Uterus (tissue), 2 donors: ENCODE data around the gene DNM3.

Experiments
- POLR2A ChIP-seq, 2 donors: fragments of 450-650 bp; IDR thresholded peaks; one replicate each; pipeline ENCODE4 v1.6.1; 2016; ENCODE audit warnings: antibody characterized with exemption in 2 of 2, mild to moderate bottlenecking in 1 of 2, moderate library complexity in 1 of 2
- TF ChIP-seq, protein P1 (sequence below), 4 experiments: fragments of 200-600 bp in 2 of 4; fragments of 450-650 bp in 2 of 4; sonication (generic) in 2 of 4; IDR thresholded peaks; one replicate each; pipeline ENCODE4 v1.5.1; 2016 to 2019; ENCODE audit warnings: antibody characterized with exemption in 4 of 4, mild to moderate bottlenecking in 2 of 4, moderate library complexity in 1 of 4

DNA sequence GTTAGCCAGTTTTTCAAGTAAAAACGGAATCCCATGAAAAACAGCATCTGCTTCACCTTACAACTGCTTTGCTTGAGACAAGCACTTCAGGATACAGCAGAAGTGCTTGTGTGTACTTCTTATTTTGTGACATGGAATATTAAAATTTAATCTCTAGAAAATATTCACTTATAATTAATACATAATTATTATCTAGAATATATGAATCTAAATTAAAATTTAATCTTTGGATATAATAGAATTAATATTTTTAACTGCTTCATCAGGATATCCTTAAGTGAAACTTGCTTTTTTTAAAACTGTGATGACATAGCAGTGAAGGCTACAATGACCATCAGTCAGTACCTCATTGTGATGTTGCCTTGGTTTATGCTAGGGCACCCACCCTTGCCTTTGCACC is 430.8 kb downstream of the DNM3 start:
- TF ChIP-seq, protein P1, sequence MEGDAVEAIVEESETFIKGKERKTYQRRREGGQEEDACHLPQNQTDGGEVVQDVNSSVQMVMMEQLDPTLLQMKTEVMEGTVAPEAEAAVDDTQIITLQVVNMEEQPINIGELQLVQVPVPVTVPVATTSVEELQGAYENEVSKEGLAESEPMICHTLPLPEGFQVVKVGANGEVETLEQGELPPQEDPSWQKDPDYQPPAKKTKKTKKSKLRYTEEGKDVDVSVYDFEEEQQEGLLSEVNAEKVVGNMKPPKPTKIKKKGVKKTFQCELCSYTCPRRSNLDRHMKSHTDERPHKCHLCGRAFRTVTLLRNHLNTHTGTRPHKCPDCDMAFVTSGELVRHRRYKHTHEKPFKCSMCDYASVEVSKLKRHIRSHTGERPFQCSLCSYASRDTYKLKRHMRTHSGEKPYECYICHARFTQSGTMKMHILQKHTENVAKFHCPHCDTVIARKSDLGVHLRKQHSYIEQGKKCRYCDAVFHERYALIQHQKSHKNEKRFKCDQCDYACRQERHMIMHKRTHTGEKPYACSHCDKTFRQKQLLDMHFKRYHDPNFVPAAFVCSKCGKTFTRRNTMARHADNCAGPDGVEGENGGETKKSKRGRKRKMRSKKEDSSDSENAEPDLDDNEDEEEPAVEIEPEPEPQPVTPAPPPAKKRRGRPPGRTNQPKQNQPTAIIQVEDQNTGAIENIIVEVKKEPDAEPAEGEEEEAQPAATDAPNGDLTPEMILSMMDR (IDR thresholded peaks at IDR 0.05): no peak
- TF ChIP-seq POLR2A (IDR thresholded peaks at IDR 0.05): no peak
